Right lobe of liver (tissue), 6 donors: Measurements from ENCODE around the gene TENM3. TPM values are rescaled to one million over a fixed set of nuclear protein-coding genes. Genes with fewer than 3 reads are reported as not detected.

Experiments
- ATAC-seq, 4 donors: fragments of 200-7000 bp; cut with Tn5 transposase; one replicate each; pipeline ENCODE4 v1.9.1; 2020; ENCODE audit warnings: mild to moderate bottlenecking in 4 of 4, moderate library complexity in 4 of 4
- DNase-seq, 3 donors: peaks; one replicate each; pipeline ENCODE4 v3.0.0-alpha.2; 2020
- H3K27ac ChIP-seq, 3 donors: fragments of 200-600 bp; one replicate each; pipeline ENCODE4 v1.8.0; 2022
- H3K27me3 ChIP-seq, 2 donors: fragments of 200-600 bp; one replicate each; pipeline ENCODE4 v1.8.0; 2022
- H3K36me3 ChIP-seq, 4 donors: fragments of 200-600 bp; sonication (generic) in 1 of 4; one replicate each; pipeline versions ENCODE4 v1.5.1 to v1.8.0; 2017 to 2022; ENCODE audit warnings: control low read depth in 1 of 4
- H3K4me1 ChIP-seq, 4 donors: fragments of 200-600 bp; sonication (generic) in 1 of 4; one replicate each; pipeline versions ENCODE4 v1.5.1 to v1.8.0; 2017 to 2022; ENCODE audit warnings: control low read depth in 1 of 4
- H3K4me3 ChIP-seq, 3 donors: fragments of 200-600 bp; one replicate each; pipeline ENCODE4 v1.8.0; 2022
- H3K9me3 ChIP-seq, 4 donors: fragments of 200-600 bp; sonication (generic) in 1 of 4; one replicate each; pipeline versions ENCODE4 v1.5.1 to v1.8.0; 2017 to 2022; ENCODE audit warnings: control low read depth in 1 of 4
- CTCF ChIP-seq, 4 donors: fragments of 200-600 bp in 3 of 4; fragments of 450-650 bp in 1 of 4; IDR thresholded peaks; one replicate each; pipeline versions ENCODE4 v1.5.1 to v1.8.0; 2016 to 2022; ENCODE audit warnings: antibody characterized with exemption in 4 of 4, mild to moderate bottlenecking in 2 of 4
- POLR2A ChIP-seq: fragments of 450-650 bp; IDR thresholded peaks from one replicate; pipeline ENCODE4 v1.6.1; 2017; ENCODE audit warnings: antibody characterized with exemption, mild to moderate bottlenecking
- WGBS: methylation state at CpG from one replicate; pipeline ENCODE4 v1.1.6; 2018; ENCODE audit warnings: low coverage, low lambda C conversion rate; ENCODE audit not compliant: insufficient coverage; ENCODE audit errors: missing lambda C conversion rate; 5-methylcytosine and 5-hydroxymethylcytosine counted together
- intact Hi-C, 2 donors: fragments of 100-400 bp; cut with DNase I; formaldehyde crosslinking; loops; one replicate each; pipeline versions ENCODE4 v1.11.2 to v1.14.1; 2022
- total RNA-seq, 6 experiments: library from RNA; depleted of rRNA in 2 of 6; stranded (reverse); fragments of >200 nt in 2 of 6; fragmentation: NEBNext Ultra II Directional in 3 of 6; extraction: Animal tissue kit (Norgen Biotek cat#: 25700) in 3 of 6; gene quantifications; one replicate each; pipeline versions ENCODE4 v1.1.0 to v1.2.4, GENCODE V29; 2016 to 2023
- donor health status: DM: no; HTN: yes; CAD: no.
- donor health status: DM: no; HTN: no; CAD: no.
- donor health status: DM: no; HTN: no; CAD: no.
- donor health status: DM: no; HTN: yes; CAD: no.
- donor health status: DM: no; HTN: yes; CAD: no.

TENM3 gene
- total RNA-seq, 6 experiments from 2014 or later = 0.06 to 3.0 (median 1.1) TPM

DNA sequence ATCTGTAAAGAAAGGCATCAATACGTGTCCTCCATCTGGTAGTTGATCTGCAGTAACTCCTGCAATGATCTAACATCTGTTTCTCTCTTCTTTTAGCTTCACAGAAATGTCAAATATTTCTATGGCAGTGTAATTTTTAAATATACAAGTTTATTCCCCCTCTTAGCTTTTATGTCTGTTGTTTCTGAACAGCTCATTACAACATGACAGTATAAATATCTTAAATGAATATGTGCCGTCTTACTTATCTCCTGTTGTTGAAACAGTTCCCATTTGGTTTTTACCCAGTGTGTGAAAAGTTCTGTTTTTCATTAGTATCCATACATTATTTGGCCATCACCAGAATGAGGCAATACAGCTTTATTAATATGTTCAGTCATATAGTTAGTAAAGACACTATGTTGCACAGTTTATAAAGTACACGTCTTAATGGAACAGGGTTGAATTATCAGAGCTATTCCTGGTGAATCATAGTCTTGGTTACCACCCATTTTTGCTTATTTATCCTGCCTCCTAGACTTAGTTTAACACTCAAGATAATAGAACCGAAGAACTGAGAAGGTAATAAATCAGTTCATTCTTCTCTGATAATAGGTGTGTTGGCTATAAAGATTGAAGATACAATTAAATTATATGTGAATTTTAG, 321.6 kb downstream of the TENM3 start:
- H3K27ac ChIP-seq = no peak overlapping the region
- ATAC-seq (no peak), DNase-seq (no peak)
- WGBS = 72% methylated on average over 4 of the region's 4 CpGs
- intact Hi-C loops = no loop called here
- no peaks in the 10 kb centered on the region for H3K27me3 ChIP-seq
- no peak for TF ChIP-seq POLR2A
- no peak for TF ChIP-seq CTCF (IDR thresholded peaks at IDR 0.05)
- no peaks in the 10 kb centered on the region for H3K36me3 ChIP-seq
- no peaks in the 10 kb centered on the region for H3K9me3 ChIP-seq
- no peak overlapping the region for H3K4me3 ChIP-seq
- no peaks in the 10 kb centered on the region for H3K4me1 ChIP-seq

GRCh38 chr4:182567119-182567518, 323.9 kb downstream of the TENM3 start:
- H3K4me3 ChIP-seq = no peak overlapping the region
- no peaks in the 10 kb centered on the region for H3K27me3 ChIP-seq
- H3K27ac ChIP-seq = no peak overlapping the region
- TF ChIP-seq CTCF (IDR thresholded peaks at IDR 0.05) = no peak
- TF ChIP-seq POLR2A = no peak
- 47% methylated on average over 6 of the region's 6 CpGs for WGBS
- ATAC-seq = no peak
- H3K36me3 ChIP-seq = no peaks in the 10 kb centered on the region
- no peaks in the 10 kb centered on the region for H3K4me1 ChIP-seq
- no peaks in the 10 kb centered on the region for H3K9me3 ChIP-seq
- intact Hi-C loops = no loop called here
- DNase-seq = no peak

DNA sequence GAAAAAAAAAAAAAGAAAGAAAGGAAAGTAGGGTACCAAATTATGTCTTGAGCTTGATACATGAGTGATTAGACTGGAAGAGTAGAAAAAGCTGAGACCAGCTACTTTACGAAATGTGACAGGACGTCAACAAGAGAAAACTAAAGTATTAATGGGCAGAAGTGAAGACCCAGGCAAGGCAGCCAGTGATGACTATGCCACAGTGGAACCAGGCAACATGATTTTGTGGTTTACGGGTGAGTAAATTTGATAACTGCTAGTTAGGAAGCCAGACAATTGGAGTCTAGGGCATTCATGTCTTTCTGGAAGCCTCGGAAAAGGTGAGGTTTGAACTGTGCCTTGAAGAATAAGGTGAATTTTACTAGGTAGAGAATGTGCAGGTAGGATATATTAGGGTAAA, 326.4 kb downstream of the TENM3 start:
- intact Hi-C loops = no loop called here
- H3K9me3 ChIP-seq = no peaks in the 10 kb centered on the region
- H3K27ac ChIP-seq = no peak overlapping the region
- DNase-seq (no peak), ATAC-seq (no peak)
- H3K4me3 ChIP-seq = no peak overlapping the region
- no peak for TF ChIP-seq CTCF (IDR thresholded peaks at IDR 0.05)
- TF ChIP-seq POLR2A = no peak
- no peaks in the 10 kb centered on the region for H3K27me3 ChIP-seq
- no peaks in the 10 kb centered on the region for H3K36me3 ChIP-seq
- 76% methylated on average over 4 of the region's 4 CpGs for WGBS
- no peaks in the 10 kb centered on the region for H3K4me1 ChIP-seq

GRCh38 chr4:182574706-182575105, 331.5 kb downstream of the TENM3 start:
- 39% methylated on average over 5 of the region's 5 CpGs for WGBS
- H3K27ac ChIP-seq = no peak overlapping the region
- TF ChIP-seq POLR2A = no peak
- no peak for TF ChIP-seq CTCF (IDR thresholded peaks at IDR 0.05)
- H3K9me3 ChIP-seq = no peaks in the 10 kb centered on the region
- H3K27me3 ChIP-seq = no peaks in the 10 kb centered on the region
- DNase-seq (no peak), ATAC-seq (no peak)
- no peak overlapping the region for H3K4me3 ChIP-seq
- no peaks in the 10 kb centered on the region for H3K36me3 ChIP-seq
- no peaks in the 10 kb centered on the region for H3K4me1 ChIP-seq
- intact Hi-C loops = no loop called here

DNA sequence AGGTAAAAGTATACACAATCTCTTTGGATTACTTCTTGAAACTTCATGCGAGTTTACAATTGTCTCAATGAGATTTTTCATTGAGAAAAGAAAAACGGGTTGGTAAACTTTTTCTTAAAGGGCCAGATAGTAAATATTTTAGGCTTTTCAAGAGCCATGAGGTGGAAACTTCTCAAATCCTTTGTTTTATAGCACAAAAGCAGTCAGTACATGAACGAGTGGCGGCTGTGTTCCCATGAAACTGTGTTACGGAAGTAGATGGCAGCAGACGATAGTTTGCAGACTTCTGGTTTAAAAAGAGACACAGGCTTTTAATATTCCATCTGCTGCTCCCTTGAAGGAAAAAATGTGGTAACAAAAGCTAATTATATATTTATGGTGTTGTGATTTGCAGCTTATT, 332.0 kb downstream of the TENM3 start:
- Histone ChIP-seq H3K4me3 (no peak overlapping the region), H3K27me3 (no peaks in the 10 kb centered on the region), H3K27ac (no peak overlapping the region), H3K9me3 (no peaks in the 10 kb centered on the region), H3K36me3 (no peaks in the 10 kb centered on the region), H3K4me1 (no peaks in the 10 kb centered on the region)
- WGBS = 55% methylated on average over 6 of the region's 6 CpGs
- no peak for DNase-seq
- TF ChIP-seq CTCF (IDR thresholded peaks at IDR 0.05) (no peak), POLR2A (no peak)
- no peak for ATAC-seq
- intact Hi-C loops = no loop called here
